Inflammatory macrophage treated with lipopolysaccharide for 4 hours (primary cell): ENCODE results near the gene BTAF1.
A peak's percentile ranks its signal among the peaks of the same experiment; 100 is the strongest.

Experiments
- DNase-seq: peaks from one replicate; pipeline ENCODE4 v3.0.0-alpha.2; 2020

Gene BTAF1

GRCh38 chr10:91923371-91924211, at the start of gene BTAF1:
TSS of gene BTAF1 (plus strand) at chr10:91923770. CDS start at chr10:91924077, 307 bp downstream.
- peak; percentile 94 for DNase-seq

- DNase-seq, result no peak
Observed at GRCh38 chr10:91875156-91875555, 48.4 kb upstream of the BTAF1 start.

GRCh38 chr10:91875779-91876178, 47.8 kb upstream of the BTAF1 start:
- no peak for DNase-seq

- DNase-seq, result no peak
Observed at GRCh38 chr10:91879515-91880170, 43.9 kb upstream of the BTAF1 start.

- no peak for DNase-seq
Observed at GRCh38 chr10:91880310-91880709, 43.3 kb upstream of the BTAF1 start.

GRCh38 chr10:91883549-91884444, 39.8 kb upstream of the BTAF1 start:
- no peak for DNase-seq

- no peak for DNase-seq
Observed at GRCh38 chr10:91884536-91884935, 39.0 kb upstream of the BTAF1 start.

GRCh38 chr10:91885362-91886079, 38.0 kb upstream of the BTAF1 start:
- no peak for DNase-seq

GRCh38 chr10:91886954-91887271, 36.7 kb upstream of the BTAF1 start:
- no peak for DNase-seq

- no peak for DNase-seq
Observed at GRCh38 chr10:91887272-91888076, 36.1 kb upstream of the BTAF1 start.

GRCh38 chr10:91891125-91892001, 32.2 kb upstream of the BTAF1 start:
- peak; percentile 50 for DNase-seq

- DNase-seq, result no peak
Observed at GRCh38 chr10:91893051-91893450, 30.5 kb upstream of the BTAF1 start.

- peak; percentile 35 for DNase-seq
Observed at GRCh38 chr10:91894261-91894685, 29.3 kb upstream of the BTAF1 start.

- no peak for DNase-seq
Observed at GRCh38 chr10:91896212-91896756, 27.3 kb upstream of the BTAF1 start.

GRCh38 chr10:91897421-91897820, 26.1 kb upstream of the BTAF1 start:
- no peak for DNase-seq

GRCh38 chr10:91901784-91902677, 21.5 kb upstream of the BTAF1 start:
- DNase-seq, result peak; percentile 91

- DNase-seq, result no peak
Observed at GRCh38 chr10:91907033-91907594, 16.5 kb upstream of the BTAF1 start.

GRCh38 chr10:91907914-91908336, 15.6 kb upstream of the BTAF1 start:
- no peak for DNase-seq
